HepG2 (cell line): ENCODE results near the gene ARHGAP9. TPM values are rescaled to one million over a fixed set of nuclear protein-coding genes. Genes with fewer than 3 reads are reported as not detected.

ENCODE experiments used
- EHMT2 ChIP-seq: fragments of 200-600 bp; sonication (generic); IDR thresholded peaks from 2 replicates; pipeline ENCODE4 v1.7.0; 2017; ENCODE audit warnings: antibody characterized with exemption, low read depth, low read length, borderline replicate concordance
- FOXJ3 ChIP-seq: sonication (generic); formaldehyde crosslinking; IDR thresholded peaks from 2 replicates; pipeline ENCODE4 v1.4.0; 2020; ENCODE audit warnings: missing genetic modification reagents, mild to moderate bottlenecking, borderline replicate concordance
- GABPA ChIP-seq, 2 experiments: IDR thresholded peaks; 2 replicates each; pipeline ENCODE4 v1.6.1; 2011 to 2016; ENCODE audit warnings: low read depth in 2 of 2, low read length in 1 of 2, missing biosample characterization in 1 of 2, missing genetic modification characterization in 1 of 2
- MAF1 ChIP-seq: sonication (generic); formaldehyde crosslinking; IDR thresholded peaks from 2 replicates; pipeline ENCODE4 v1.5.0; 2020; ENCODE audit warnings: missing genetic modification reagents, borderline replicate concordance
- NR1H2 ChIP-seq: sonication (generic); formaldehyde crosslinking; IDR thresholded peaks from 2 replicates; pipeline ENCODE4 v1.8.1; 2022; ENCODE audit warnings: low read depth, missing genetic modification reagents, borderline replicate concordance
- PAWR ChIP-seq: sonication (generic); formaldehyde crosslinking; IDR thresholded peaks from 2 replicates; pipeline ENCODE4 v1.4.0; 2020; ENCODE audit warnings: missing genetic modification reagents, mild to moderate bottlenecking, borderline replicate concordance
- PCBP1 ChIP-seq: fragments of 200-400 bp; formaldehyde crosslinking; IDR thresholded peaks from 2 replicates; pipeline ENCODE4 v1.6.1; 2017; ENCODE audit warnings: mild to moderate bottlenecking, low read depth, low read length, borderline replicate concordance
- PLRG1 ChIP-seq: fragments of 450-650 bp; conservative IDR thresholded peaks from 2 replicates; pipeline ENCODE4 v1.6.1; 2016
- RBFOX2 ChIP-seq: fragments of 200-400 bp; formaldehyde crosslinking; IDR thresholded peaks from 2 replicates; pipeline ENCODE4 v1.6.1; 2017; ENCODE audit warnings: low read depth, mild to moderate bottlenecking, low read length
- RNF2 ChIP-seq: fragments of 450-650 bp; conservative IDR thresholded peaks from 2 replicates; pipeline ENCODE4 v1.6.1; 2016; ENCODE audit warnings: low read depth
- SATB2 ChIP-seq: sonication (generic); formaldehyde crosslinking; IDR thresholded peaks from 2 replicates; pipeline ENCODE4 v1.5.0; 2020; ENCODE audit warnings: missing genetic modification reagents
- SKI ChIP-seq: fragments of 450-650 bp; IDR thresholded peaks from one replicate; pipeline ENCODE4 v1.6.1; 2018; ENCODE audit warnings: mild to moderate bottlenecking; ENCODE audit not compliant: partially characterized antibody
- SMARCC2 ChIP-seq: fragments of 450-650 bp; IDR thresholded peaks from 2 replicates; pipeline ENCODE4 v1.6.1; 2017; ENCODE audit warnings: antibody characterized with exemption, mild to moderate bottlenecking
- YEATS4 ChIP-seq: sonication (generic); formaldehyde crosslinking; IDR thresholded peaks from 2 replicates; pipeline ENCODE4 v1.4.0; 2020; ENCODE audit warnings: missing genetic modification reagents, borderline replicate concordance
- ZFP90 ChIP-seq: sonication (generic); formaldehyde crosslinking; IDR thresholded peaks from 2 replicates; pipeline ENCODE4 v1.8.0; 2022; ENCODE audit warnings: missing genetic modification reagents, mild to moderate bottlenecking, inconsistent platforms, borderline replicate concordance
- ZNF207 ChIP-seq: fragments of 450-650 bp; IDR thresholded peaks from 2 replicates; pipeline ENCODE4 v1.6.1; 2016; ENCODE audit warnings: antibody characterized with exemption, borderline replicate concordance
- ZNF33B ChIP-seq: sonication (generic); formaldehyde crosslinking; IDR thresholded peaks from 2 replicates; pipeline ENCODE4 v1.5.1; 2020; ENCODE audit warnings: mild to moderate bottlenecking, missing genetic modification reagents
- ZNF510 ChIP-seq: sonication (generic); formaldehyde crosslinking; IDR thresholded peaks from 2 replicates; pipeline ENCODE4 v1.4.0; 2020; ENCODE audit warnings: low read depth, mild to moderate bottlenecking, missing genetic modification reagents
- ZNF720 ChIP-seq: sonication (generic); formaldehyde crosslinking; IDR thresholded peaks from 2 replicates; pipeline ENCODE4 v1.4.0; 2020; ENCODE audit warnings: missing genetic modification reagents
- ZNF891 ChIP-seq: sonication (generic); formaldehyde crosslinking; IDR thresholded peaks from 2 replicates; pipeline ENCODE4 v1.5.0; 2020; ENCODE audit warnings: mild to moderate bottlenecking, missing genetic modification reagents
- polyA plus RNA-seq, 8 experiments: library from polyadenylated mRNA; depleted of rRNA in 3 of 8; stranded (reverse) in 7 of 8; unstranded in 1 of 8; fragments of >200 nt; fragmentation: Illumina TruSeq in 4 of 8; extraction: Trizol in 4 of 8; gene quantifications; 2 replicates each; pipeline versions ENCODE4 v1.2.1 to v1.2.3, GENCODE V29; 2011 to 2016; ENCODE audit warnings: low read depth in 4 of 8, missing spikeins in 1 of 8, mixed read lengths in 1 of 8; ENCODE audit not compliant: insufficient read depth in 1 of 8
- total RNA-seq, 5 experiments: library from RNA; depleted of rRNA; stranded (reverse); fragments of >200 nt; fragmentation: Illumina TruSeq; extraction: Trizol; gene quantifications; 2 replicates each; pipeline ENCODE4 v1.2.3, GENCODE V29; 2016; ENCODE audit warnings: low read depth in 1 of 5
- TF ChIP-seq, protein P1 (sequence below): IDR thresholded peaks from 2 replicates; pipeline ENCODE4 v1.6.1; 2016; ENCODE audit warnings: missing compliant biosample characterization, missing genetic modification reagents, borderline replicate concordance
- TF ChIP-seq, protein P2 (sequence below): sonication (generic); formaldehyde crosslinking; IDR thresholded peaks from 2 replicates; pipeline ENCODE4 v1.5.1; 2020; ENCODE audit warnings: mild to moderate bottlenecking, missing genetic modification reagents, borderline replicate concordance
- TF ChIP-seq, protein P3 (sequence below): IDR thresholded peaks from 2 replicates; pipeline ENCODE4 v1.6.1; 2016; ENCODE audit warnings: missing genetic modification reagents, missing compliant biosample characterization

The ARHGAP9 gene
- total and polyA plus RNA-seq, 2 of the 13 experiments (the other 11 are each of a cell fraction or from before 2014, with no cell fraction given), result 0.18 to 1.2 TPM

DNA sequence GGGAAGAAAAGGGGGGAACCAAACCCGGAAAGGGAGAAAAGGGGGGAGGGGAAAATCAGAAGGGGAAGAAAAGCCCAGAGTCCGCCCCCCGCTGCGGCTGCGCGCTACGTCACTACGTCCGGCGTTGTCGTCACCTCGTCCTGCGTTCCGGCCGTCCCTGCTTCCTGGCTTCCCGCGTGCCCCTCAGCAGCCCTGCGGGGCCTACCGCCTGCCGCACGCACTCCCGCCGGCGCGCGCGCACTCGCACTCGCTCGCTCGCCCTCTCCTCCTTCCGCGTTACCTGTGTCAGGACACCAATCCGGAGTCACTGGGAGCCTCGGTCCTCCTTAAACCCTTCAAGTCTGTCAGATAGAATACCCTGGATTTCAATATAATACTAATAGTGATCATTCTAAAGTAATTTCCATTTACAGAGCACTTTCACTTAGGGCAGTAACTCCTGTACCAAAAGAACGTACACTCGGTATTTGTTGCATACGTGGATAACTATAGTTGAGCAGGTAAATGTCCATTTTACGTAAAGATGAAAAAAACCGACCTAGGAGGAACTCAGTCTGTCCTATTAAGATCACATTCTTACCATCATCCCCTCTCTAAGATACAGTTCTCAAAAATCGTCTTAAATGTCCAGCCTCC, 48.6 kb downstream of the ARHGAP9 start, which contains the start of gene R3HDM2 (continued):
- TF ChIP-seq NR1H2 (CRISPR knock-in tag) (no peak), FOXJ3 (CRISPR knock-in tag) (no peak), ZNF891 (CRISPR knock-in tag) (peak; percentile 69; the same call in 1 of the 2 replicates), ZNF207 (no peak), RNF2 (peak; percentile 93), ZNF510 (no peak), SATB2 (CRISPR knock-in tag) (no peak), RBFOX2 (peak; percentile 98), PLRG1 (no peak), SKI (no peak), MAF1 (no peak), PAWR (CRISPR knock-in tag) (no peak), ZNF33B (CRISPR knock-in tag) (peak; percentile 28; the same call in 1 of the 2 replicates), PCBP1 (0 out of 2 replicates have a peak, but pooled peaks have one; percentile 70), ZFP90 (CRISPR knock-in tag) (peak; percentile 43; the same call in 1 of the 2 replicates), ZNF720 (no peak), YEATS4 (CRISPR knock-in tag) (peak; percentile 79; the same call in 1 of the 2 replicates), SMARCC2 (no peak), EHMT2 (no peak), GABPA (IDR thresholded peaks at IDR 0.05; ENCODE audit: low read depth, low read length) (peak; percentile 36), GABPA (CRISPR knock-in tag; IDR thresholded peaks at IDR 0.05; ENCODE audit: low read depth) (peak; percentile 68)
- TF ChIP-seq, protein P1, sequence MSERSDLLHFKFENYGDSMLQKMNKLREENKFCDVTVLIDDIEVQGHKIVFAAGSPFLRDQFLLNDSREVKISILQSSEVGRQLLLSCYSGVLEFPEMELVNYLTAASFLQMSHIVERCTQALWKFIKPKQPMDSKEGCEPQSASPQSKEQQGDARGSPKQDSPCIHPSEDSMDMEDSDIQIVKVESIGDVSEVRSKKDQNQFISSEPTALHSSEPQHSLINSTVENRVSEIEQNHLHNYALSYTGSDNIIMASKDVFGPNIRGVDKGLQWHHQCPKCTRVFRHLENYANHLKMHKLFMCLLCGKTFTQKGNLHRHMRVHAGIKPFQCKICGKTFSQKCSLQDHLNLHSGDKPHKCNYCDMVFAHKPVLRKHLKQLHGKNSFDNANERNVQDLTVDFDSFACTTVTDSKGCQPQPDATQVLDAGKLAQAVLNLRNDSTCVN, result peak; percentile 57; the same call in 1 of the 2 replicates
- TF ChIP-seq, protein P2, sequence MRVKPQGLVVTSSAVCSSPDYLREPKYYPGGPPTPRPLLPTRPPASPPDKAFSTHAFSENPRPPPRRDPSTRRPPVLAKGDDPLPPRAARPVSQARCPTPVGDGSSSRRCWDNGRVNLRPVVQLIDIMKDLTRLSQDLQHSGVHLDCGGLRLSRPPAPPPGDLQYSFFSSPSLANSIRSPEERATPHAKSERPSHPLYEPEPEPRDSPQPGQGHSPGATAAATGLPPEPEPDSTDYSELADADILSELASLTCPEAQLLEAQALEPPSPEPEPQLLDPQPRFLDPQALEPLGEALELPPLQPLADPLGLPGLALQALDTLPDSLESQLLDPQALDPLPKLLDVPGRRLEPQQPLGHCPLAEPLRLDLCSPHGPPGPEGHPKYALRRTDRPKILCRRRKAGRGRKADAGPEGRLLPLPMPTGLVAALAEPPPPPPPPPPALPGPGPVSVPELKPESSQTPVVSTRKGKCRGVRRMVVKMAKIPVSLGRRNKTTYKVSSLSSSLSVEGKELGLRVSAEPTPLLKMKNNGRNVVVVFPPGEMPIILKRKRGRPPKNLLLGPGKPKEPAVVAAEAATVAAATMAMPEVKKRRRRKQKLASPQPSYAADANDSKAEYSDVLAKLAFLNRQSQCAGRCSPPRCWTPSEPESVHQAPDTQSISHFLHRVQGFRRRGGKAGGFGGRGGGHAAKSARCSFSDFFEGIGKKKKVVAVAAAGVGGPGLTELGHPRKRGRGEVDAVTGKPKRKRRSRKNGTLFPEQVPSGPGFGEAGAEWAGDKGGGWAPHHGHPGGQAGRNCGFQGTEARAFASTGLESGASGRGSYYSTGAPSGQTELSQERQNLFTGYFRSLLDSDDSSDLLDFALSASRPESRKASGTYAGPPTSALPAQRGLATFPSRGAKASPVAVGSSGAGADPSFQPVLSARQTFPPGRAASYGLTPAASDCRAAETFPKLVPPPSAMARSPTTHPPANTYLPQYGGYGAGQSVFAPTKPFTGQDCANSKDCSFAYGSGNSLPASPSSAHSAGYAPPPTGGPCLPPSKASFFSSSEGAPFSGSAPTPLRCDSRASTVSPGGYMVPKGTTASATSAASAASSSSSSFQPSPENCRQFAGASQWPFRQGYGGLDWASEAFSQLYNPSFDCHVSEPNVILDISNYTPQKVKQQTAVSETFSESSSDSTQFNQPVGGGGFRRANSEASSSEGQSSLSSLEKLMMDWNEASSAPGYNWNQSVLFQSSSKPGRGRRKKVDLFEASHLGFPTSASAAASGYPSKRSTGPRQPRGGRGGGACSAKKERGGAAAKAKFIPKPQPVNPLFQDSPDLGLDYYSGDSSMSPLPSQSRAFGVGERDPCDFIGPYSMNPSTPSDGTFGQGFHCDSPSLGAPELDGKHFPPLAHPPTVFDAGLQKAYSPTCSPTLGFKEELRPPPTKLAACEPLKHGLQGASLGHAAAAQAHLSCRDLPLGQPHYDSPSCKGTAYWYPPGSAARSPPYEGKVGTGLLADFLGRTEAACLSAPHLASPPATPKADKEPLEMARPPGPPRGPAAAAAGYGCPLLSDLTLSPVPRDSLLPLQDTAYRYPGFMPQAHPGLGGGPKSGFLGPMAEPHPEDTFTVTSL (CRISPR knock-in tag), result peak; percentile 75
- TF ChIP-seq, protein P3, sequence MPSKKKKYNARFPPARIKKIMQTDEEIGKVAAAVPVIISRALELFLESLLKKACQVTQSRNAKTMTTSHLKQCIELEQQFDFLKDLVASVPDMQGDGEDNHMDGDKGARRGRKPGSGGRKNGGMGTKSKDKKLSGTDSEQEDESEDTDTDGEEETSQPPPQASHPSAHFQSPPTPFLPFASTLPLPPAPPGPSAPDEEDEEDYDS, result peak; percentile 50; the same call in 1 of the 2 replicates
